Upper lobe of left lung (tissue), 4 donors: ENCODE data around the gene UBE2G1.

Source experiments
- POLR2A ChIP-seq, 4 donors: fragments of 450-650 bp; IDR thresholded peaks; one replicate each; pipeline ENCODE4 v1.5.1; 2016 to 2017; ENCODE audit warnings: antibody characterized with exemption in 4 of 4, mild to moderate bottlenecking in 2 of 4
- POLR2AphosphoS5 ChIP-seq, 2 donors: sonication (generic); formaldehyde crosslinking; IDR thresholded peaks; one replicate each; pipeline ENCODE4 v1.5.1; 2017; ENCODE audit warnings: antibody characterized with exemption in 2 of 2
- TF ChIP-seq, protein P1 (sequence below), 6 experiments: fragments of 450-650 bp in 4 of 6; fragments of 200-600 bp in 2 of 6; sonication (generic) in 2 of 6; IDR thresholded peaks; one replicate each; pipeline ENCODE4 v1.5.1; 2016 to 2019; ENCODE audit warnings: antibody characterized with exemption in 6 of 6

DNA sequence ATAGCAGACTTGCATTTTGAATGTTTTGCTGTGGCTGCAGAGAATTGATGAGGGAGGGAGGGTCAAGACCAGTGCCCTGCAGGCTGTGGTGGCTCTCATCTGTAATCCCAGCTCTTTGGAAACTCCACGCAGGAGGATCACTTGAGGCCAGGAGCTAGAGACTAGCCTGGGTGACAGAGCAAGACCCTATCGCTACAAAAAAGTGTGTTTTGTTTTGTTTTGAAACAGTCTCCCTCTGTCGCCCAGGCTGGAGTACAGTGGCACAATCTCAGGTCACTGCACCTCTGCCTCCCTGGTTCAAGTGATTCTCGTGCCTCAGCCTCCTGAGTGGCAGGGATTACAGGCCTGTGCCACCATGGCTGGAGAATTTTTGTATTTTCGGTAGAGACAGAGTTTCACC is 1.9 kb upstream of the UBE2G1 start:
- TF ChIP-seq, protein P1, sequence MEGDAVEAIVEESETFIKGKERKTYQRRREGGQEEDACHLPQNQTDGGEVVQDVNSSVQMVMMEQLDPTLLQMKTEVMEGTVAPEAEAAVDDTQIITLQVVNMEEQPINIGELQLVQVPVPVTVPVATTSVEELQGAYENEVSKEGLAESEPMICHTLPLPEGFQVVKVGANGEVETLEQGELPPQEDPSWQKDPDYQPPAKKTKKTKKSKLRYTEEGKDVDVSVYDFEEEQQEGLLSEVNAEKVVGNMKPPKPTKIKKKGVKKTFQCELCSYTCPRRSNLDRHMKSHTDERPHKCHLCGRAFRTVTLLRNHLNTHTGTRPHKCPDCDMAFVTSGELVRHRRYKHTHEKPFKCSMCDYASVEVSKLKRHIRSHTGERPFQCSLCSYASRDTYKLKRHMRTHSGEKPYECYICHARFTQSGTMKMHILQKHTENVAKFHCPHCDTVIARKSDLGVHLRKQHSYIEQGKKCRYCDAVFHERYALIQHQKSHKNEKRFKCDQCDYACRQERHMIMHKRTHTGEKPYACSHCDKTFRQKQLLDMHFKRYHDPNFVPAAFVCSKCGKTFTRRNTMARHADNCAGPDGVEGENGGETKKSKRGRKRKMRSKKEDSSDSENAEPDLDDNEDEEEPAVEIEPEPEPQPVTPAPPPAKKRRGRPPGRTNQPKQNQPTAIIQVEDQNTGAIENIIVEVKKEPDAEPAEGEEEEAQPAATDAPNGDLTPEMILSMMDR (IDR thresholded peaks at IDR 0.05), result no peak
- TF ChIP-seq POLR2AphosphoS5 (IDR thresholded peaks at IDR 0.05) (no peak), POLR2A (IDR thresholded peaks at IDR 0.05) (no peak)
